OCI-LY7 (cell line): ENCODE measurements around the gene PHLDA3. TPM values are rescaled to one million over a fixed set of nuclear protein-coding genes. Genes with fewer than 3 reads are reported as not detected.

ENCODE experiments used
- BruUV-seq: library from RNA; stranded (reverse); fragments of 400-500 nt; replicated peaks from 2 replicates; lab custom pipeline; 2021; lab: Mats Ljungman, UMichigan
- CTCF ChIA-PET: fragments of 300-600 bp; sonication (Branson Sonifier 250); formaldehyde crosslinking; loops from one replicate; lab custom pipeline; 2022; ENCODE audit warnings: antibody characterized with exemption; ENCODE audit not compliant: unreplicated experiment; lab: Charles Lee
- POLR2A ChIA-PET: fragments of 300-600 bp; sonication (Branson Sonifier 250); formaldehyde crosslinking; loops from one replicate; lab custom pipeline; 2022; ENCODE audit warnings: antibody characterized with exemption; lab: Charles Lee
- DNase-seq: peaks from one replicate; pipeline ENCODE4 v3.0.0-alpha.2; 2015; ENCODE audit warnings: low spot score
- H2AFZ ChIP-seq: fragments of 200-600 bp; sonication (generic), shearing (Covaris generic); 2 replicates; pipeline ENCODE4 v1.6.1; 2014; ENCODE audit warnings: mild to moderate bottlenecking, antibody characterized with exemption, low read length, moderate library complexity
- H3K27ac ChIP-seq: fragments of 200-600 bp; sonication (generic); 2 replicates; pipeline ENCODE4 v1.5.1; 2014; ENCODE audit warnings: mixed run types, low read depth, mild to moderate bottlenecking, moderate library complexity, low read length, inconsistent platforms; ENCODE audit not compliant: poor library complexity, severe bottlenecking
- H3K36me3 ChIP-seq: fragments of 200-600 bp; sonication (generic); 2 replicates; pipeline ENCODE4 v1.6.1; 2014; ENCODE audit warnings: mild to moderate bottlenecking, antibody characterized with exemption, low read length, moderate library complexity, mixed read lengths; ENCODE audit not compliant: insufficient read depth
- H3K4me1 ChIP-seq: fragments of 200-600 bp; sonication (generic); 2 replicates; pipeline ENCODE4 v1.5.1; 2014; ENCODE audit warnings: mild to moderate bottlenecking, low read length; ENCODE audit not compliant: insufficient read depth, poor library complexity, severe bottlenecking
- H3K4me2 ChIP-seq: fragments of 200-600 bp; sonication (generic); 2 replicates; pipeline ENCODE4 v1.6.1; 2014; ENCODE audit warnings: mild to moderate bottlenecking, low read length
- H3K4me3 ChIP-seq: fragments of 200-600 bp; sonication (generic); 2 replicates; pipeline ENCODE4 v1.5.1; 2014; ENCODE audit warnings: mild to moderate bottlenecking, low read depth, low read length; ENCODE audit not compliant: poor library complexity, severe bottlenecking
- H3K79me2 ChIP-seq: fragments of 200-600 bp; sonication (generic); 2 replicates; pipeline ENCODE4 v1.6.1; 2016; ENCODE audit warnings: low read depth, mild to moderate bottlenecking, low read length, moderate library complexity, mixed read lengths; ENCODE audit not compliant: insufficient read depth
- H3K9me2 ChIP-seq: fragments of 200-600 bp; sonication (generic); 2 replicates; pipeline ENCODE4 v1.6.1; 2016; ENCODE audit warnings: mild to moderate bottlenecking, low read length, mixed read lengths; ENCODE audit not compliant: insufficient read depth
- H3K9me3 ChIP-seq: fragments of 200-600 bp; sonication (generic); 2 replicates; pipeline ENCODE4 v1.6.1; 2014; ENCODE audit warnings: mild to moderate bottlenecking, mixed run types, low read length, mixed read lengths
- H4K20me1 ChIP-seq: fragments of 200-600 bp; sonication (generic); 2 replicates; pipeline ENCODE4 v1.6.1; 2014; ENCODE audit warnings: mild to moderate bottlenecking, antibody characterized with exemption, low read length, moderate library complexity, mixed read lengths; ENCODE audit not compliant: insufficient read depth
- CTCF ChIP-seq: fragments of 200-600 bp; sonication (generic); conservative IDR thresholded peaks from 2 replicates; pipeline ENCODE4 v1.5.1; 2014; ENCODE audit warnings: mild to moderate bottlenecking, antibody characterized with exemption, low read length, moderate library complexity, mixed read lengths
- EZH2phosphoT487 ChIP-seq: fragments of 200-600 bp; sonication (generic); IDR thresholded peaks from 2 replicates; pipeline ENCODE4 v1.6.1; 2018; ENCODE audit warnings: low read depth, borderline replicate concordance, mild to moderate bottlenecking, mixed run types, antibody characterized with exemption, low read length, moderate library complexity, mixed read lengths
- intact Hi-C: fragments of 100-400 bp; cut with micrococcal nuclease; formaldehyde crosslinking; loops from one replicate; pipeline ENCODE4 v1.10.0; 2022; ENCODE audit not compliant: unreplicated experiment
- total RNA-seq, 2 experiments: library from RNA; depleted of rRNA in 1 of 2; stranded (reverse); fragments of >200 nt in 1 of 2; shearing (Covaris generic) in 1 of 2; gene quantifications; 2 replicates each; pipeline ENCODE4 v1.2.3, GENCODE V29; 2014 to 2022

Gene PHLDA3
- total RNA-seq, 2 experiments from 2014 or later: not detected

- H3K36me3 ChIP-seq: no peaks in the 10 kb centered on the region
- H3K9me3 ChIP-seq: no peaks in the 10 kb centered on the region
- H4K20me1 ChIP-seq: no peaks in the 10 kb centered on the region
- H3K4me1 ChIP-seq: no peaks in the 10 kb centered on the region
- no peak overlapping the region for H3K27ac ChIP-seq
- no peak for DNase-seq
- H3K79me2 ChIP-seq: no peaks in the 10 kb centered on the region
- ChIA-PET POLR2A (no interaction called here), CTCF (no interaction called here)
- TF ChIP-seq EZH2phosphoT487 (no peak), CTCF (no peak)
- H3K4me2 ChIP-seq: no peak overlapping the region
- intact Hi-C loops: no loop called here
- no peak overlapping the region for H3K4me3 ChIP-seq
- no peaks in the 10 kb centered on the region for H3K9me2 ChIP-seq
- BruUV-seq: no TSS peak
- no peak overlapping the region for H2AFZ ChIP-seq
These were observed 5.9 kb downstream of the PHLDA3 start for GRCh38 chr1:201463071-201463552.

- intact Hi-C loops: no loop called here
- Histone ChIP-seq H3K4me3 (no peak overlapping the region), H3K9me2 (no peaks in the 10 kb centered on the region), H3K4me1 (peaks cover 8% of the 10 kb centered on the region), H3K36me3 (no peaks in the 10 kb centered on the region), H4K20me1 (no peaks in the 10 kb centered on the region), H3K27ac (no peak overlapping the region), H3K9me3 (no peaks in the 10 kb centered on the region), H3K79me2 (no peaks in the 10 kb centered on the region), H2AFZ (no peak overlapping the region), H3K4me2 (no peak overlapping the region)
- no TSS peak for BruUV-seq
- DNase-seq: no peak
- TF ChIP-seq EZH2phosphoT487: no peak
- TF ChIP-seq CTCF: no peak
- ChIA-PET POLR2A (no interaction called here), CTCF (interaction anchor here (0.9 kb wide), 1 partner anchor 51 kb away, joined by 3 read pairs; no protein-coding TSS in a partner anchor)
These were observed 7.1 kb downstream of the PHLDA3 start for GRCh38 chr1:201461645-201462441.
